ENCODE results near the gene B4GALNT2.

GRCh38 chr17:49213399-49213798 lies 80.8 kb downstream of the B4GALNT2 start:
- no peak for TF ChIP-seq CTCF (IDR thresholded peaks at IDR 0.05; ENCODE audit: borderline replicate concordance, extremely low read depth, low read length, poor library complexity, severe bottlenecking)
- no peak for TF ChIP-seq EZH2 (IDR thresholded peaks at IDR 0.05; ENCODE audit: borderline replicate concordance, low read depth, low read length, severe bottlenecking)

Measured in DND-41 (cell line).